Activated T-helper 17 cell treated with anti-CD3 and anti-CD28 coated beads, Interleukin-2, amount 50 U/mL, for 72 hours (primary cell): Measurements from ENCODE around the gene JMJD4. TPM values are rescaled to one million over a fixed set of nuclear protein-coding genes. Genes with fewer than 3 reads are reported as not detected.

ENCODE experiments used
- ATAC-seq: fragments of 150-1000 bp; cut with Tn5 transposase; replicated peaks from 2 replicates; pipeline ENCODE4 v1.10.0; 2021; ENCODE audit warnings: mild to moderate bottlenecking, moderate library complexity
- H3K27ac Mint-ChIP-seq: one replicate; pipeline ENCODE4 v1.8.0; 2022; ENCODE audit warnings: mixed read lengths
- H3K27me3 Mint-ChIP-seq: one replicate; pipeline ENCODE4 v1.8.0; 2022; ENCODE audit warnings: mixed read lengths
- H3K36me3 Mint-ChIP-seq: one replicate; pipeline ENCODE4 v1.8.0; 2022; ENCODE audit warnings: low read depth, mild to moderate bottlenecking, mixed read lengths
- H3K4me1 Mint-ChIP-seq: one replicate; pipeline ENCODE4 v1.8.0; 2022; ENCODE audit warnings: mixed read lengths
- H3K4me3 Mint-ChIP-seq: one replicate; pipeline ENCODE4 v1.8.0; 2022; ENCODE audit warnings: mild to moderate bottlenecking, mixed read lengths
- H3K9me3 Mint-ChIP-seq: one replicate; pipeline ENCODE4 v1.8.0; 2022; ENCODE audit warnings: mixed read lengths
- total RNA-seq, 2 donors: library from RNA; stranded (reverse); gene quantifications; one replicate each; pipeline ENCODE4 v1.2.3, GENCODE V29; 2022

The JMJD4 gene
- total RNA-seq, 2 donors from 2014 or later: 10.6 to 19.9 TPM

- Mint-ChIP-seq H3K4me1 (peaks cover 31% of the 10 kb centered on the region), H3K36me3 (peaks cover 28% of the 10 kb centered on the region), H3K9me3 (no peaks in the 10 kb centered on the region), H3K4me3 (peak overlapping the region; percentile 49), H3K27ac (peak overlapping the region; percentile 80), H3K27me3 (no peaks in the 10 kb centered on the region)
- ATAC-seq: peak; percentile 99
Measured at GRCh38 chr1:227748496-227749182, 13.5 kb upstream of the JMJD4 start.

DNA sequence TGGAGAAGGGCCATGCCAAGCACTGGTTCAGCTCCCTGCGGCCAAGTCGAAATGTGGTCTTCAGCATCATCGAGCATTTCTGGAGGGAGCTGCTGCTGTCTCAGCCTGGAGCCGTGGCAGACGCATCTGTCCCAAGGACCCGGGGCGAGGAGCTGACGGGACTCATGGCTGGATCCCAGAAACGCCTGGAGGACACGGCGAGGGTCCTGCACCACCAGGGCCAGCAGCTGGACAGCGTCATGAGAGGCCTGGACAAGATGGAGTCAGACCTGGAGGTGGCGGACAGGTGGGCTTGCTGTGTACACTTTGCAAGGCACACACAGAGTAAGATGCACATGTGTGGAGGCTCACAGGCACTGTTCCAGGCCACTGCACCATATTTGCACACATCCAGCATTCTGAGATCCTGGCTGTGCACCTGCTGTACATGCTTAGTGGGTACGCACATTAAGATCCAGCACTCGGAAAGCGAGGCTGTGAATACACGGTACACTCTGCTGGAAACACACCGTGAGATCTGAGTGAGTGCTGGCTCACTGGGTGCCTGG is 12.9 kb upstream of the JMJD4 start:
- H3K4me1 Mint-ChIP-seq: peaks cover 31% of the 10 kb centered on the region
- peak overlapping the region; percentile 80 for H3K27ac Mint-ChIP-seq
- peaks cover 28% of the 10 kb centered on the region for H3K36me3 Mint-ChIP-seq
- ATAC-seq: no peak
- H3K9me3 Mint-ChIP-seq: no peaks in the 10 kb centered on the region
- H3K27me3 Mint-ChIP-seq: no peaks in the 10 kb centered on the region
- H3K4me3 Mint-ChIP-seq: peak overlapping the region; percentile 49

- peaks cover 25% of the 10 kb centered on the region for H3K36me3 Mint-ChIP-seq
- H3K9me3 Mint-ChIP-seq: no peaks in the 10 kb centered on the region
- ATAC-seq: no peak
- peak overlapping the region; percentile 44 for H3K27ac Mint-ChIP-seq
- peak overlapping the region; percentile 49 for H3K4me3 Mint-ChIP-seq
- peaks cover 29% of the 10 kb centered on the region for H3K4me1 Mint-ChIP-seq
- H3K27me3 Mint-ChIP-seq: no peaks in the 10 kb centered on the region
Measured at GRCh38 chr1:227747382-227747781, 12.3 kb upstream of the JMJD4 start.

GRCh38 chr1:227746676-227747075 is 11.6 kb upstream of the JMJD4 start:
- Mint-ChIP-seq H3K27me3 (no peaks in the 10 kb centered on the region), H3K4me3 (peak overlapping the region; percentile 49), H3K36me3 (peaks cover 18% of the 10 kb centered on the region), H3K4me1 (peaks cover 27% of the 10 kb centered on the region), H3K27ac (peak overlapping the region; percentile 44), H3K9me3 (no peaks in the 10 kb centered on the region)
- ATAC-seq: no peak

GRCh38 chr1:227745568-227746265 is 10.6 kb upstream of the JMJD4 start:
- no peak for ATAC-seq
- Mint-ChIP-seq H3K4me3 (no peak overlapping the region), H3K27me3 (no peaks in the 10 kb centered on the region), H3K27ac (peak overlapping the region; percentile 49), H3K4me1 (peaks cover 32% of the 10 kb centered on the region), H3K9me3 (no peaks in the 10 kb centered on the region), H3K36me3 (peaks cover 9% of the 10 kb centered on the region)

- Mint-ChIP-seq H3K27me3 (no peaks in the 10 kb centered on the region), H3K4me3 (no peak overlapping the region), H3K4me1 (peaks cover 41% of the 10 kb centered on the region)
Measured at GRCh38 chr1:227744668-227745067, 9.6 kb upstream of the JMJD4 start.

DNA sequence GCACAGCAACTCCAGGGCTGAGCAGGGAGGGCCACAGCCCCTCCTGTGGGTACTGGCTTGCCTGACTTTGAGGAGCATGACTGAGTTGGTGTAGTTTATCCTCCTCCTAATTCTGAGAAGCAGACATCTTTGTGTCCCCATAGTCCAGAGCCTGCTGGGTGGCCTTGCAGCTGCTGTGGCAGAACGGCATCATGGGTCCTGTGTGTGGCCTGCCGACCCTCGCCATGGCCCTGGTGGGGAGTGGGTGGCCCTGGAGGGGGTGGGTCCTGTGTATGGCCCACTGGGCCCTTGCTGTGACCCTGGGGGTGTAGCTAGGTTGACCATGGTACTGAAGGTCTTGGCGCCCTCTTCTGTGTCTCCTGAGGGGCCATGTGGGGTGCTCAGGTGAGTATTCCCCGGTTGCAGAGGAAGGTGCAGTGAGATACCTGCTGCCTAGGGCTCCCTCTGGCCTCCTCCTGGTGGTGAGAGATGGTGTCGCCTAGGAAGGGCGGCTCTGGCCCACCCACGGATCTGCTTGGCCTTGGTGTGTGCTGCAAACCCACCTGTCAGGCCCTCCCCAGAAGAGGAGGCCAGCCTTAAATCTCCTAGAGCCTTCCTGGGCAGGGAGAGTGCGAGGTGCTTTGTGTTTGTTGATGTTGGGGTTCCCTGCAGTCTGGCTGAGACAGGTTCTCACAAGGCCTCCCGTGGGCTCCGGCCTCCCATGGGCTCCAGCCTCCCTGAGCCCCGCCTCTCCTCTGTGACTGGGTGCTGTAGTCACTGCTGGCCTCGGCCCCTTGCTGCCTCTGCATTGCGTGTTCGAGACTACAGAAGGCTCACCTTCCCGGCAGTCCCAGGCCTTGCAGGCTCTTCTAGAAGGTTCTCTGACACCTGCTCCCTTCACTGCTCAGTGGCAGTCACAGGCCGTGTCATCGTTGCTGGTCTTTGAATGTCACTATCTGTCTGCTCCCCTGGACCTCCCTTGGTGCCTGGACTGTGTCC is 7.9 kb upstream of the JMJD4 start:
- H3K9me3 Mint-ChIP-seq: no peaks in the 10 kb centered on the region
- no peak for ATAC-seq
- no peak overlapping the region for H3K4me3 Mint-ChIP-seq
- H3K27ac Mint-ChIP-seq: no peak overlapping the region
- H3K4me1 Mint-ChIP-seq: peaks cover 30% of the 10 kb centered on the region
- H3K27me3 Mint-ChIP-seq: no peaks in the 10 kb centered on the region
- H3K36me3 Mint-ChIP-seq: peaks cover 7% of the 10 kb centered on the region

More at GRCh38 chr1:227744668-227745067, 9.6 kb upstream of the JMJD4 start:
- peaks cover 5% of the 10 kb centered on the region for H3K36me3 Mint-ChIP-seq
- H3K9me3 Mint-ChIP-seq: no peaks in the 10 kb centered on the region
- peak overlapping the region; percentile 49 for H3K27ac Mint-ChIP-seq
- ATAC-seq: no peak

GRCh38 chr1:227741166-227741870 is 6.2 kb upstream of the JMJD4 start:
- Mint-ChIP-seq H3K27ac (peak overlapping the region; percentile 79), H3K4me3 (no peak overlapping the region), H3K4me1 (peaks cover 32% of the 10 kb centered on the region), H3K36me3 (peaks cover 7% of the 10 kb centered on the region), H3K27me3 (no peaks in the 10 kb centered on the region), H3K9me3 (no peaks in the 10 kb centered on the region)
- ATAC-seq: no peak

GRCh38 chr1:227740401-227740960 is 5.4 kb upstream of the JMJD4 start:
- Mint-ChIP-seq H3K27me3 (no peaks in the 10 kb centered on the region), H3K36me3 (peaks cover 15% of the 10 kb centered on the region), H3K4me3 (no peak overlapping the region), H3K4me1 (peaks cover 34% of the 10 kb centered on the region), H3K9me3 (no peaks in the 10 kb centered on the region), H3K27ac (peak overlapping the region; percentile 79)
- ATAC-seq: no peak

- peak overlapping the region; percentile 79 for H3K27ac Mint-ChIP-seq
- peaks cover 15% of the 10 kb centered on the region for H3K36me3 Mint-ChIP-seq
- H3K27me3 Mint-ChIP-seq: no peaks in the 10 kb centered on the region
- H3K4me1 Mint-ChIP-seq: peaks cover 34% of the 10 kb centered on the region
- ATAC-seq: no peak
- H3K4me3 Mint-ChIP-seq: no peak overlapping the region
- no peaks in the 10 kb centered on the region for H3K9me3 Mint-ChIP-seq
Measured at GRCh38 chr1:227739636-227740035, 4.5 kb upstream of the JMJD4 start.

- H3K9me3 Mint-ChIP-seq: no peaks in the 10 kb centered on the region
- H3K4me1 Mint-ChIP-seq: peaks cover 30% of the 10 kb centered on the region
- H3K27me3 Mint-ChIP-seq: no peaks in the 10 kb centered on the region
- no peak overlapping the region for H3K4me3 Mint-ChIP-seq
- H3K36me3 Mint-ChIP-seq: peaks cover 22% of the 10 kb centered on the region
- H3K27ac Mint-ChIP-seq: no peak overlapping the region
- ATAC-seq: no peak
Measured at GRCh38 chr1:227738820-227739219, 3.7 kb upstream of the JMJD4 start.

DNA sequence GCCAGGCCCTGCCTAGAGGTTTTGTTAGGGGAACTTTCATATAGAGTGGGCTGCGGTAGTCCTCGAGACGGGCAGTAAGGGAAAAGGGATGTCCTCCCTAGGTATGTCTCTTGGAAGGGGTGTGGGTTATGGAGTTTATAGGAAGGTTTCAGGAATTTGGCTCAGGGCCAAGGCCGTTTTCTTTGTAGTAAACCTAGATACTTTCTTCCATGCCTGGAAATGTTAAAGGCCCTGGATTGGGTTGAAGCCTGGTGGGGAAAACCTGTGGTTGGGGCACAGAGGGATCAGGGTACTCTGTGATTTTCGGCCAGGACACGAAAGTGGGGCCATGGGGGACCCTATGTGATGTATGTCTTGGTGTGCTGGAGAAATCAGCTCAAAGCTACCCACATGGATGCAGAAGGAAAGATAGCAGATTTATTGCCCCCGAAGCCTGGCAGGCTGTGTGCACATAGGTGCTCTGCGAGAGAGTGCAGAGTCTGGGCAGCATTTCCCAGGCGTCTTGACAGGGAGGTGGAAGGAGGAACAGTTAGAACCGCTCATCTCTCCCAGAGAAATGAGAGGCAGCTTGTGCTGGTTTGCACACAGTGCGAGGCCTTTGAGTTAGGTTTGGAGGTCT is 1.8 kb upstream of the JMJD4 start:
- Mint-ChIP-seq H3K4me3 (peak overlapping the region; percentile 94), H3K27ac (peak overlapping the region; percentile 32)

More for the DNA sequence above, 1.8 kb upstream of the JMJD4 start:
- Mint-ChIP-seq H3K4me1 (peaks cover 30% of the 10 kb centered on the region), H3K27me3 (no peaks in the 10 kb centered on the region), H3K36me3 (peaks cover 38% of the 10 kb centered on the region), H3K9me3 (no peaks in the 10 kb centered on the region)
- no peak for ATAC-seq
